ENCODE measurements around the gene COL27A1.

DNA sequence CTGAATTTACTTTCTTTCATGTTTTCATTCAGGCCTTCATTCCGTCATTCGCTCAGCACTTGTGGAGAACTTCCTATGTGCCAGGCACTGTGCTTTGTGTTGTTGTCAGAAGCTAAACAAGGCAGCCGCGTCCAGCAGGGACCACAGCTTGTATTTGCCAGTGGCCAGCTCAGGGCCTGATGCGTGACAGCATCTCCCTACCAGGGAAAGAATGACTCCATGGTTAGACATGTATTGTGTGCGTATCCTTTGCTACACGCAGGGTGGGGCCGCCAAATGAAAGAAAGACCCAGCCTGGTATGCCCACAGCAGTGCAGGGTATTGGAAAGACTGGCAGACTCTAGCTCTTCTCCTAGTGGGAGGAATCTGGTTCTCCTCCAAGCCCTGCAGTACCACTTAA, 4.7 kb upstream of the COL27A1 start:
- TF ChIP-seq POLR2A (IDR thresholded peaks at IDR 0.05), result no peak
- TF ChIP-seq, protein P1, sequence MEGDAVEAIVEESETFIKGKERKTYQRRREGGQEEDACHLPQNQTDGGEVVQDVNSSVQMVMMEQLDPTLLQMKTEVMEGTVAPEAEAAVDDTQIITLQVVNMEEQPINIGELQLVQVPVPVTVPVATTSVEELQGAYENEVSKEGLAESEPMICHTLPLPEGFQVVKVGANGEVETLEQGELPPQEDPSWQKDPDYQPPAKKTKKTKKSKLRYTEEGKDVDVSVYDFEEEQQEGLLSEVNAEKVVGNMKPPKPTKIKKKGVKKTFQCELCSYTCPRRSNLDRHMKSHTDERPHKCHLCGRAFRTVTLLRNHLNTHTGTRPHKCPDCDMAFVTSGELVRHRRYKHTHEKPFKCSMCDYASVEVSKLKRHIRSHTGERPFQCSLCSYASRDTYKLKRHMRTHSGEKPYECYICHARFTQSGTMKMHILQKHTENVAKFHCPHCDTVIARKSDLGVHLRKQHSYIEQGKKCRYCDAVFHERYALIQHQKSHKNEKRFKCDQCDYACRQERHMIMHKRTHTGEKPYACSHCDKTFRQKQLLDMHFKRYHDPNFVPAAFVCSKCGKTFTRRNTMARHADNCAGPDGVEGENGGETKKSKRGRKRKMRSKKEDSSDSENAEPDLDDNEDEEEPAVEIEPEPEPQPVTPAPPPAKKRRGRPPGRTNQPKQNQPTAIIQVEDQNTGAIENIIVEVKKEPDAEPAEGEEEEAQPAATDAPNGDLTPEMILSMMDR (IDR thresholded peaks at IDR 0.05), result no peak

Data from testis (tissue), 2 donors.